ENCODE results near the gene COL26A1.
"Not testable (repeated sequence)": the region's sequence is repeated elsewhere in the genome, so short reads cannot be mapped to it uniquely, and the experiment has no call there.

The COL26A1 gene

GRCh38 chr7:101402081-101402779 is 39.6 kb downstream of the COL26A1 start:
- DNase-seq, result no peak

DNA sequence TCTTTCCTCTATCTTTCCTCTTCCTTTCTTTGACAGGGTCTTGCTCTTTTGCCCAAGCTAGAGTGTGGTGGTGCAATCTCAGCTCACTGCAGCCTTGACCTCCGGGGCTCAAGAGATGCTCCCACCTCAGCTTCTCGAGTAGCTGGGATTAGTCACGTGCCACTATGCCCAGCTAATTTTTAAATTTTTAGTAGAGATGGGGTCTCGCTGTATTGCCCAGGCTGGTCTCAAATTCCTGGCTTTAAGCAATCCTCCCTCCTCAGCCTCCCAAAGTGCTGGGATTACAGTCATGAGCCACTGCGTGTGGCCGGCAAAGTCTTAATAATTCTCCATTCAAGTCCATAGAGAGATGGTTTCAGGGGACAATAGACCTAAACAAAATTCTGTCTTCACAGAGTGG is 40.2 kb downstream of the COL26A1 start:
- DNase-seq, result no peak

DNA sequence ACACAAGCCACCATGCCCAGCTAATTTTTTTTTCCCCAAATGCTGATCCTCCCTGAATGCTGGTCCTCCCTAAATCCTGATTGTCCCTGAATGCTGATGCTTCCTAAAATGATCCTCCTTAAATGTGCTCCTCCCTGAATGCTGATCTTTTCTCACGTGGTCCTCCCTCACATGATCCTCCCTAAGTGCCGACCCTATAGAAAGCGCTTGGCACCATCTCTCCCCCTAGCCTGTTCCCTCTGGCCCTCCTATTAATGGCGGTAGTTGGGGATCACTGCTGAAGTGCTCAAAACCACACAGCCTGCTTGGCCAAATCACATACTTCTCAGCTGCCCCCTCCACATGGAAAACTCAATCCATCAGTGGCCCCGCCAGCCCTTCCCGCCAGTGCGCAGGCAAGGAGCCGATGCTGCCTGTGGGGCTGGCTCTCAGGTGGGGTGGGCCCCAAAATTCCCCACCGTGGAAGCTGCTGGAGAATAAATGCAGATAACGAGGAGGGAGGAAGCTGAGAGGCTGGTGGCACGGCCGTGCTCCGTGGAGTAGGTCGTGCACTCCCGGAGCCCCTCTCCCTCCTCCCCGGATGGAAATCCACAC is 42.9 kb downstream of the COL26A1 start:
- DNase-seq, result no peak

- DNase-seq, result peak in 3 of 51 donors; percentile 0 to 2 (median 1)
These were observed 48.2 kb downstream of the COL26A1 start for GRCh38 chr7:101410743-101411507.

GRCh38 chr7:101411508-101411874 is 48.8 kb downstream of the COL26A1 start:
- DNase-seq, result peak in 1 of 51 donors; percentile 10

- no peak for DNase-seq
These were observed 50.3 kb downstream of the COL26A1 start for GRCh38 chr7:101412976-101413375.

- no peak for DNase-seq
These were observed 56.0 kb downstream of the COL26A1 start for GRCh38 chr7:101418694-101419093.

DNA sequence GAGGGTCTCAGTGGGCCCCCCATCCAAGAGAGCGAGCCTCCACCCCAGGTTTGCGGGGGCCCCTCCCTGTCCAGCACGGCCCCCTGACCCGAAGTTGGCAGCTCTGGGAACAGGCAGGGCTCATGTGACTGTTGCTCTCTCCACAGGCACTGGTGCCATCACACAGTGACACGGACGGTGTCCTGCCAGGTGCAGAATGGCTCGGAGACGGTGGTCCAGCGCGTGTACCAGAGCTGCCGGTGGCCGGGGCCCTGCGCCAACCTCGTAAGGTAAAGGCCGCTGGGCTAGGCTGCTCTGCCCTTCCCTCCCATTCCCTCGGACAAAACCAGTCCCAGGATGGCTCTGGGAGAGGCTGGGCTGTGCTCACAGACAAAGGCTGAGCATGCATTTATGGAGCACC is 57.2 kb downstream of the COL26A1 start:
- no peak for DNase-seq

- no peak for DNase-seq
These were observed 57.8 kb downstream of the COL26A1 start for GRCh38 chr7:101420436-101420835.

GRCh38 chr7:101422356-101423195 is 59.9 kb downstream of the COL26A1 start:
- no peak for DNase-seq

- DNase-seq, result no peak
These were observed 63.8 kb downstream of the COL26A1 start for GRCh38 chr7:101426303-101427011.

DNA sequence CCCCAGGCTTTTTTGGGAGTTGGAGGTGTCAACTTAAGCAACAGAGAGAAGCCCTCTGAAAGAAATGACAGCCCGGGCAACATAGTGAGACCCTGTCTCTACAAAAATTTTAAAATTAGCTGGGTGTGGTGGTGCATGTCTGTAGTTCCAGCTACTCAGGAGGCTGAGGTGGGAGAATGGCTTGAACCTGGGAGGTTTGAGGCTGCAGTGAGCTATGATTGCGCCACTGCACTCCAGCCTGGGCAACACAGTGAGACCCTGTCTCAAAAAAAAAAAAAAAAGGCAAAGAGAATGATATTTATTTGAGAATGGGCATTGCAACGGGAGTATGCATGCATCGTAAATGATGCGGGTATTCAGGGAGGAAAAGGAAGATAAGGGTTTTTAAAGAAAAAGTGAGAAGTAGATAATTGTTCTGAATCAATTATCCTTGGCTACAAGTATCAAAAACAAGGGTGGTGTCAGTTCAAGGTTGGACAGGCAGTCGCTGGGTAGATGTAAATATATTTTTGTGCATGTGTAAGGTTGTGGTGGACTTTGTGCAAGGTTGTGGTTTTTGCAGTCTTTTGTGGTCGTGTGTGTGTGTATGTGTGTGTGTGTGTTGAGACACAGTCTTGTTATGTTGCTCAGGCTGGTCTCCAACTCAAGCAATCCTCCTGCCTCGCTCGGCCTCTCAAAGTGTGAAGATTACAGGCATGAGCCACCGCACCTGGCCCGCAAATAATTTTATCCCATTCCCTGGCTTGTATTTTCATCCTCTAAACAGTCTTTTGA is 65.6 kb downstream of the COL26A1 start:
- DNase-seq, result no peak

DNA sequence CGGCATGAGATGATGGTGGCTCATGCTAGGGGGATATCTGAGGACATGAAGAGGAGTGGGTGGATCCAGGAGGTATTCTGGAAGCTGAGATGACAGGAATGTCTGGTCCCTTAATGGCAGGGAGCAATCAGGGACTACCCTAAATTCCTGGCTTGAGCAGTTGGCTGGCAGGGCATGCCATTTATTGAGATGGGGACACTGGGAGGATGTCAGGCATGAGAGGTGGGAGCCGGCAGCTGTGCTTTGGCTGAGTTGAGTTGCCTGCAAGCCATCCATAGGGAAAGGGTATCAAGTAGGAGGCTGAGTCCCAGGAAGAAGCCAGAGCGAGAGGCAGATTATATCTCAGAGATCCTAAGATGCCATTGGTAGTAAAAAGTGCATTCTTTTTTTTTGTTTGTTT is 69.6 kb downstream of the COL26A1 start:
- no peak for DNase-seq

DNA sequence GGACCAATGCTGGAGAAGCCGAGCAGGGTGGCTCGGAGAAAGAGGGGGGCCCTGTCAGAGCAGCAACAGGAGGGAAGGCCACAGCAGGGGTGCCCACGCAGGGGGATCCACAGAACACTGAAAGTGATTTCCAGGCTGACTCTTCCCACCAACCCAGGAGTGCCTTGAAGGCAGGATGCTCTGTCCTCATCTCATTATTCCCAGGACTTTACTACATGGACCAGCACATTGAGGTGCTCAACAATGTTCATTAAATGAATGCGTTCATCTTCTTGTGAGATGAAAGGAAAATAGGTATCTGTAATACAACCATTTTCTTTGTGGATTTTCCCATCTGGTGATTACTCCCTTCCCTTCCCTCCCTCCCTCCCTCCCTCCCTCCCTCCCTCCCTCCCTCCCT is 71.0 kb downstream of the COL26A1 start:
- no peak for DNase-seq

GRCh38 chr7:101434155-101434554 is 71.5 kb downstream of the COL26A1 start:
- not testable (repeated sequence) for DNase-seq

DNA sequence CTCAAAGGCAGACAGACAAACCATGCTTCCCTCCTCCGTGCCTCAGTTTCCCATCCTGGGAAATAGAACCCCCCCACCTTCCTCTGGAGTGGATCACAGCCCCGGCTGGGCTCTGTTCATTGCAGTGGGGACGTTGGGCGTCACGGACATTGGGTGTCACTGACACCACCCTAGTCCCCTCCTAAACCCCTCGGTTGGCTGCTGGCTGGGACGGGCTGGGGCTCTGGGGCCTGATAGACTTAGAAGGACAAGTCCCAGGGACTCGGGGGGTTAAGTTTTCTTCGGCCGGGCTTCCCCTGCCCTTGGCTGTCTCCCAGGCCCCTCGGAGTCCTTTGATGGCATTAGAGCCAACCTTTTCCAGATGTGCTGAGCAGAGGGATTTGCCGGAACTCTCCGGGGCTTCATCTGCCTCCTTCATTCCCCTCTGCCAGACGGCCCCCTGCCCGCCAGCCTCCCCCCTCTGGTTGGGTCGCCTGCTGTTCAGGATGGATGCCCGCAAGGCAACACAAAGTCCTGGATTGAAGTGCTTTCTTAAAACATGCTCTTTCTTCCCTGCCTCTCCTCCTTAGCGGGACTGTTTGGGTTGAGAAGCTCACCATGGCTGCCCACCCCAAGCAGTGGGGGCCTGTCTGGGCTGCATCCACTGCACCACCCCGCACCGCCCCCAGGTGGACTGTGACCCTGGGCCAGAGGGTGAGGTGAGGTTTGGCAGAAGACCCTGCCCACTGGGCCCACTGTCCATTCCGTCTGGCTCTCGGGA is 73.0 kb downstream of the COL26A1 start:
- DNase-seq, result no peak

- no peak for DNase-seq
These were observed 73.6 kb downstream of the COL26A1 start for GRCh38 chr7:101436221-101436735.

DNA sequence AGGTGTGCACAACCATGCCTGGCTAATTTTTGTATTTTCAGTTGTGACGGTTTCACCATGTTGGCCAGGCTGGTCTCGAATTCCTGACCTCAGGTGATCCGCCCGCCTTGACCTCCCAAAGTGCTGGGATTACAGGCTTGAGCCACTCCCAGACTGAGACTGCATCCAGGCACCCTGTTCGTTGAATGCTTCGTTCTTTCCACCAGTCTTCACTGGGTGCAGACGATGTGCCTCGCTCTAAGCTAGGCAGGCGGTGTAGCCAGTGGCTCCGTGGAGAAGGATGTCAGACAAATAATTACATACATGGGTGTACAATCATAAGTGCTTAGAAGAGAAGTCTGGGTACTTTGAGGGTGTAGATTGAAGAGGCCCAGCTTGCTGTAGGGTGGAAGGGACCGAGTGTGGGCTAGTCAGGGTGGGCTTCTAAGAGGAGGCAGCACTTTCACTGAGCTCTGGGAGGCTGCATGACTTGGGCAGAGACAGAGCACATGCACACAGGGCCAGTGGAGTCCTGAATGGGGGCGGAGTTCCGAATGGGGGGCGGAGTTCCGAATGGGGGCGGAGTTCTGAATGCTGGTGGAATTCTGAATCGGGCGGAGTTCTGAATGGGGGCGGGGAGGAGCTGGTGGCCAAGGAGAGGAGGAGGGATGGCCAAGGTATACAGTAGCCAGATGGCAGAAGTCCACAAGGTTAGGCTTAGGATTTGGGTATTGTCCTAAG is 74.3 kb downstream of the COL26A1 start:
- no peak for DNase-seq

DNA sequence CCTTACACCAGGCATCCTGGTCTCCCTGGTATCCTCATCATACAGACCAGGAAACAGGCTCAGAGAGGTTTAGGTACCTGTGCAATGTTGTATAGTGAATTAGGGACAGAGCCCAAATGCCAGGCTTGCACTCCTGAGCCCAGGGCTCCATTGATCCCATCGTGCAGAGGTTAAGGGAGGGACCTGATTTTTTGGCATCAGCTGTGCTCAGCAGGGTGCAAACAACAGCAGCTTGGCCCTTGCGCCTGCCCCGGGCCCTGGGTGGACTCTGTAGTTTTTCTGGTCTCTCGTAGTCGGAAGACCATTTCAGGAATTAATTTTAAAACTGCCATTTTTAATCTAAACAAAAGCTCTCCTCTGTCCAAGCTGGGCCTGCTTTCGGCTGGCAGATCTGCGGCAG is 79.2 kb downstream of the COL26A1 start:
- DNase-seq, result no peak

Data from hypothalamus (tissue), 51 donors.